H1 (cell line): ENCODE data around the gene TBC1D10A.

ENCODE experiments used
- EP300 ChIP-seq, 2 experiments: IDR thresholded peaks; 1 replicate in 1 of 2; 2 replicates in 1 of 2; pipeline ENCODE4 v1.6.1; 2011 to 2012; ENCODE audit warnings: low read depth in 2 of 2, low read length in 2 of 2, mild to moderate bottlenecking in 2 of 2, borderline replicate concordance in 1 of 2, inconsistent platforms in 1 of 2, moderate library complexity in 1 of 2
- JUN ChIP-seq: IDR thresholded peaks from 2 replicates; pipeline ENCODE4 v1.6.1; 2011; ENCODE audit warnings: low read depth, mild to moderate bottlenecking, improper control_type of control experiment, low read length
- RFX5 ChIP-seq: IDR thresholded peaks from 2 replicates; pipeline ENCODE4 v1.6.1; 2011; ENCODE audit warnings: low read depth, low read length, improper control_type of control experiment, borderline replicate concordance
- TAF1 ChIP-seq: IDR thresholded peaks from 2 replicates; pipeline ENCODE4 v1.6.1; 2011; ENCODE audit warnings: mild to moderate bottlenecking, low read depth, low read length
- TCF12 ChIP-seq: IDR thresholded peaks from 2 replicates; pipeline ENCODE4 v1.6.1; 2011; ENCODE audit warnings: low read depth, mild to moderate bottlenecking, low read length

DNA sequence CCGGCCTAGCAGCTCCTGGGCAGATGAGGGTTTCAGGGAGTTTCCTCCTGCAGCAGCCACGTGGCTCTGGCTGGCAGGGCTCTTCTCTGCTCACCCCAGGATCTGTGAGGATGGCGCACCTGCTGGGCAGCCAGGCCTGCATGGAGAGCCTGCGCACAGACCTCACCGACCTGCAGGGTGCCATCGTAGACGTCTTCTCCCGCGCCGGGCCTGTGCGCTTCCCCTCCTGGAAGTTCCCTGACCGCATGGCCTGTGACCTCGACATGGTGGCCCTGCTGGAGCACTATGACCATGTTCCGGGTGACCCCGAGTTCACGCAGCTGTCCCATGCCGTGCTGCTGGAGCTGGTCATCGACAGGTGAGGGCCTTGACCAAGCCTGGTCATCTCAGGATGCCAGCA is 39.1 kb upstream of the TBC1D10A start:
- TF ChIP-seq EP300 (IDR thresholded peaks at IDR 0.05; ENCODE audit: borderline replicate concordance in 1 of 2, low read depth in 2 of 2, low read length in 2 of 2) (no peak), TCF12 (no peak), TAF1 (no peak), JUN (no peak), RFX5 (no peak)
